Gastroesophageal sphincter (tissue), 4 donors: ENCODE measurements around the gene GPD1. TPM values are rescaled to one million over a fixed set of nuclear protein-coding genes. Genes with fewer than 3 reads are reported as not detected.

Experiments
- ATAC-seq: fragments of 150-250 bp; one replicate; pipeline ENCODE4 v1.9.1; 2016; ENCODE audit warnings: mild to moderate bottlenecking, moderate library complexity
- H3K27ac ChIP-seq, 4 donors: fragments of 200-600 bp; sonication (generic) in 3 of 4; 1 replicate in 3 of 4; 2 replicates in 1 of 4; pipeline ENCODE4 v1.5.1; 2016 to 2019
- H3K27me3 ChIP-seq: fragments of 200-600 bp; sonication (generic); one replicate; pipeline ENCODE4 v1.5.1; 2019
- H3K36me3 ChIP-seq, 2 donors: fragments of 200-600 bp; sonication (generic); one replicate each; pipeline ENCODE4 v1.5.1; 2019; ENCODE audit warnings: control low read depth in 1 of 2
- H3K4me1 ChIP-seq, 3 donors: fragments of 200-600 bp; sonication (generic); 1 replicate in 2 of 3; 2 replicates in 1 of 3; pipeline ENCODE4 v1.5.1; 2016 to 2019; ENCODE audit warnings: control low read depth in 2 of 3
- H3K4me3 ChIP-seq, 2 donors: fragments of 200-600 bp; sonication (generic); one replicate each; pipeline ENCODE4 v1.5.1; 2019; ENCODE audit warnings: mild to moderate bottlenecking in 1 of 2, moderate library complexity in 1 of 2
- H3K9me3 ChIP-seq, 3 donors: fragments of 200-600 bp; sonication (generic); one replicate each; pipeline ENCODE4 v1.5.1; 2017 to 2019; ENCODE audit warnings: control low read depth in 2 of 3
- EP300 ChIP-seq: sonication (generic); formaldehyde crosslinking; IDR thresholded peaks from one replicate; pipeline ENCODE4 v1.6.1; 2017; ENCODE audit warnings: antibody characterized with exemption, mild to moderate bottlenecking
- POLR2A ChIP-seq, 2 donors: fragments of 450-650 bp; IDR thresholded peaks; one replicate each; pipeline ENCODE4 v1.6.1; 2017; ENCODE audit warnings: antibody characterized with exemption in 2 of 2, mild to moderate bottlenecking in 2 of 2, moderate library complexity in 1 of 2
- POLR2AphosphoS5 ChIP-seq: sonication (generic); formaldehyde crosslinking; IDR thresholded peaks from one replicate; pipeline ENCODE4 v1.6.1; 2017; ENCODE audit warnings: antibody characterized with exemption
- WGBS, 2 donors: methylation state at CpG; one replicate each; pipeline ENCODE4 v1.1.5; 2018; ENCODE audit warnings: low coverage in 1 of 2; 5-methylcytosine and 5-hydroxymethylcytosine counted together
- total RNA-seq, 4 donors: library from RNA; depleted of rRNA; stranded (reverse); fragments of >200 nt; gene quantifications; one replicate each; pipeline ENCODE4 v1.1.0, GENCODE V29; 2016
- TF ChIP-seq, protein P1 (sequence below), 4 experiments: fragments of 200-600 bp in 2 of 4; fragments of 450-650 bp in 2 of 4; sonication (generic) in 1 of 4; IDR thresholded peaks; one replicate each; pipeline ENCODE4 v1.5.1; 2017 to 2019; ENCODE audit warnings: antibody characterized with exemption in 4 of 4, mild to moderate bottlenecking in 2 of 4, moderate library complexity in 2 of 4

Gene GPD1
- 10 to 100 TPM in 1 of 4 donors, 1 to 10 TPM in 1, under 1 TPM in 2; 0.08 to 49.5 (median 1.3) TPM for total RNA-seq

- peak within 1 kb of the TSS in 1 of 2 donors; percentile 17 for H3K4me3 ChIP-seq
These were observed at the start of gene GPD1 for GRCh38 chr12:50103767-50104321. TSS of gene GPD1 (plus strand) at chr12:50104008. CDS start at chr12:50104051, 43 bp downstream.

GRCh38 chr12:50055831-50056638, 47.8 kb upstream of the GPD1 start:
- Histone ChIP-seq H3K27me3 (peaks cover 8% of the 10 kb centered on the region), H3K36me3 (no peaks in the 10 kb centered on the region), H3K27ac (no peak overlapping the region), H3K9me3 (no peaks in the 10 kb centered on the region), H3K4me3 (no peak overlapping the region), H3K4me1 (peaks cover 3 to 30% (median 14%) of the 10 kb centered on the region in 3 donors)
- 2 to 4% methylated on average over 9 to 12 of the region's 17 CpGs for WGBS, 2 donors
- no peak for TF ChIP-seq EP300
- no peak for TF ChIP-seq POLR2AphosphoS5
- TF ChIP-seq, protein P1, sequence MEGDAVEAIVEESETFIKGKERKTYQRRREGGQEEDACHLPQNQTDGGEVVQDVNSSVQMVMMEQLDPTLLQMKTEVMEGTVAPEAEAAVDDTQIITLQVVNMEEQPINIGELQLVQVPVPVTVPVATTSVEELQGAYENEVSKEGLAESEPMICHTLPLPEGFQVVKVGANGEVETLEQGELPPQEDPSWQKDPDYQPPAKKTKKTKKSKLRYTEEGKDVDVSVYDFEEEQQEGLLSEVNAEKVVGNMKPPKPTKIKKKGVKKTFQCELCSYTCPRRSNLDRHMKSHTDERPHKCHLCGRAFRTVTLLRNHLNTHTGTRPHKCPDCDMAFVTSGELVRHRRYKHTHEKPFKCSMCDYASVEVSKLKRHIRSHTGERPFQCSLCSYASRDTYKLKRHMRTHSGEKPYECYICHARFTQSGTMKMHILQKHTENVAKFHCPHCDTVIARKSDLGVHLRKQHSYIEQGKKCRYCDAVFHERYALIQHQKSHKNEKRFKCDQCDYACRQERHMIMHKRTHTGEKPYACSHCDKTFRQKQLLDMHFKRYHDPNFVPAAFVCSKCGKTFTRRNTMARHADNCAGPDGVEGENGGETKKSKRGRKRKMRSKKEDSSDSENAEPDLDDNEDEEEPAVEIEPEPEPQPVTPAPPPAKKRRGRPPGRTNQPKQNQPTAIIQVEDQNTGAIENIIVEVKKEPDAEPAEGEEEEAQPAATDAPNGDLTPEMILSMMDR (IDR thresholded peaks at IDR 0.05) = peak in 3 of 4 experiments; percentile 79 to 97 (median 83)
- no peak for TF ChIP-seq POLR2A (IDR thresholded peaks at IDR 0.05)
- ATAC-seq = peak; percentile 44

More at GRCh38 chr12:50103767-50104321, at the start of gene GPD1:
- H3K27me3 ChIP-seq = no peaks in the 10 kb centered on the region
- no peaks in the 10 kb centered on the region for H3K9me3 ChIP-seq
- WGBS, 2 donors = 20 to 29% methylated on average over 1 to 3 of the region's 13 CpGs
- TF ChIP-seq, protein P1 (IDR thresholded peaks at IDR 0.05) = peak in 1 of 4 experiments; percentile 9
- TF ChIP-seq EP300 = no peak
- TF ChIP-seq POLR2A (IDR thresholded peaks at IDR 0.05) = no peak
- no peak for TF ChIP-seq POLR2AphosphoS5
- peak; percentile 81 for ATAC-seq
- peaks cover 0 to 26% of the 10 kb centered on the region in 2 donors for H3K36me3 ChIP-seq
- H3K27ac ChIP-seq = peak within 1 kb of the TSS in 3 of 4 donors; percentile 21 to 28 (median 24)
- H3K4me1 ChIP-seq = peaks cover 0 to 23% (median 10%) of the 10 kb centered on the region in 3 donors

DNA sequence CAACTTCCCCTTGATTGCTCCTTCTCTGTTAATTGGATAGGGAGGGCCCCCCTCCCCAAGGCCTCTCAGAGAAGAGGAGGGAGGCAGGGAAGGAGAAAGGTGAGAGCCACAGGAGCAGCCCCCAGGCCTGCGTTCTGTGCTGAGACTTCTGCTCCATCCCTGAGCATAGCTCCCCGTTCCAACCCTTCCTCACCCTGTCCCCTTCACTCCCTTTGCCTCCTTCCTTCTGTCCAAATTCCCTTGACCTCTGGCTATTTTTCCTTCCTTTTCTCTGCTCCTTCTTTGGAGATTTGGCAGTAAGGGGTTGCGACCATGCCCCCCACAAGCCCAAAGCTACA, 47.2 kb upstream of the GPD1 start:
- WGBS, 2 donors = 16 to 18% methylated on average over 3 of the region's 3 CpGs
- Histone ChIP-seq H3K9me3 (no peaks in the 10 kb centered on the region), H3K27me3 (peaks cover 8% of the 10 kb centered on the region), H3K4me1 (peaks cover 3 to 29% (median 14%) of the 10 kb centered on the region in 3 donors), H3K4me3 (peak overlapping the region in 1 of 2 donors; percentile 70), H3K36me3 (no peaks in the 10 kb centered on the region), H3K27ac (no peak overlapping the region)
- ATAC-seq = no peak
- TF ChIP-seq POLR2AphosphoS5 = no peak
- no peak for TF ChIP-seq POLR2A (IDR thresholded peaks at IDR 0.05)
- TF ChIP-seq EP300 = no peak
- TF ChIP-seq, protein P1 (IDR thresholded peaks at IDR 0.05) = no peak

- ATAC-seq = peak; percentile 82
- Histone ChIP-seq H3K4me1 (peaks cover 3 to 29% (median 14%) of the 10 kb centered on the region in 3 donors), H3K27me3 (peaks cover 8% of the 10 kb centered on the region), H3K27ac (peak within 1 kb of the TSS in 3 of 4 donors; percentile 69 to 76 (median 75)), H3K9me3 (no peaks in the 10 kb centered on the region), H3K4me3 (peak within 1 kb of the TSS; percentile 46 to 70), H3K36me3 (no peaks in the 10 kb centered on the region)
- TF ChIP-seq, protein P1 (IDR thresholded peaks at IDR 0.05) = peak in 3 of 4 experiments; percentile 30 to 40 (median 35)
- no peak for TF ChIP-seq POLR2A (IDR thresholded peaks at IDR 0.05)
- 0 to 3% methylated on average over 4 to 5 of the region's 88 CpGs for WGBS, 2 donors
These were observed 46.6 kb upstream of the GPD1 start, which contains the start of gene ASIC1 for GRCh38 chr12:50057000-50057841. TSS of gene ASIC1 (plus strand) at chr12:50057596. CDS start at chr12:50058767, 1,171 bp downstream.
